Measurements from ENCODE around the gene CELA1.

Gene CELA1

DNA sequence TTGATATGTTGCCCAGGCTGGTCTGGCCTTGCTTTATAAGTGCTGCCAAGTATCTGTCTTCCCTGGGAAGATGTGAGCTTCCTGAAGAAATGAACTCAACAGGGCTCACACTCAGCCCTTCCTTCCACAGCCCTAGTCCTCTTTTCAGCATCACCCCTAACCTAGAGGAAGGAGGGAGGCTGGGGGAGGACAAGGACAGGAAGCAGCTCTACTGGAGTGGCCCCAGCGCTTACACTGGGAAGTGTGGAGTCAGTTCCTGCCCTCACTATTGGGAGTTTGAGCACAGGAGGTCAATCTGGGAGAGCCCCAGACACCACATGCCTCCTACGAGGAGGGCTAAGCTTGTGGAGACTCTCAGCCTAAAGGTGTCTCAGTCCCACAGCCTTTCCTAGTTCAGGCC, 27.9 kb upstream of the CELA1 start:
- no peak for DNase-seq

DNA sequence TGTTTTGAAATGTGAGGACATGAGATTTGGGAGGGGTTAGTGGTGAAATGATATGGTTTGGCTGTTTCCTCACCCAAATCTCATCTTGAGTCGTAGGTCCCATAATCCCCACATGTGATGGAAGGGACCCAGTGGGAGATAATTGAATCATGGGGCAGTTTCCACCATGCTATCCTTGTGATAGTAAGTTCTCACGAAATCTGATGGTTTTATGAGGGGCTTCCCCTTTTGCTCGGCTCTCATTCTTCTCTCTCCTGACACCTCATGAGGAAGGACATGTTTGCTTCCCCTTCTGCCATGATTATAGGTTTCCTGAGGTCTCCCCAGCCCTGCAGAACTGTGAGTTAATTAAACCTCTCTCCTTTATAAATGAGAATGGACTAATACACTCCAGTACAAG, 26.7 kb upstream of the CELA1 start:
- DNase-seq: no peak

DNA sequence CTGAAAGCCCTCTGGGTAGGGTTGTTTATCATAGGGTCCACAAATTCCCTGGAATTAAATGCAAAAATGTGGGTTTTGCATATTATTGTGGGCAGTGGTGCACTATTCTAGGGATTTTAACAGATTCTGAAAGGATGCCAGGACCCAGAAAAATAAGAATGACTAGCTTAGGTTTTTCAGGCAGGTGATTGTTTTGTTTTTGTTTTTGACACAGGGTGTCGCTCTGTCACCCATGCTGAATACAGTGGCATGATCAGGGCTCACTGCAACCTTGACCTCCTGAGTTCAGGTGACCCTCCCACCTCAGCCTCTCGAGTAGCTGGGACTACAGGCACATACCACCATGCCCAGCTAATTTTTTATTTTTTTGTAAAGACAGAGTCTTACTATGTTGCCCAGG, 25.5 kb upstream of the CELA1 start:
- no peak for DNase-seq

DNA sequence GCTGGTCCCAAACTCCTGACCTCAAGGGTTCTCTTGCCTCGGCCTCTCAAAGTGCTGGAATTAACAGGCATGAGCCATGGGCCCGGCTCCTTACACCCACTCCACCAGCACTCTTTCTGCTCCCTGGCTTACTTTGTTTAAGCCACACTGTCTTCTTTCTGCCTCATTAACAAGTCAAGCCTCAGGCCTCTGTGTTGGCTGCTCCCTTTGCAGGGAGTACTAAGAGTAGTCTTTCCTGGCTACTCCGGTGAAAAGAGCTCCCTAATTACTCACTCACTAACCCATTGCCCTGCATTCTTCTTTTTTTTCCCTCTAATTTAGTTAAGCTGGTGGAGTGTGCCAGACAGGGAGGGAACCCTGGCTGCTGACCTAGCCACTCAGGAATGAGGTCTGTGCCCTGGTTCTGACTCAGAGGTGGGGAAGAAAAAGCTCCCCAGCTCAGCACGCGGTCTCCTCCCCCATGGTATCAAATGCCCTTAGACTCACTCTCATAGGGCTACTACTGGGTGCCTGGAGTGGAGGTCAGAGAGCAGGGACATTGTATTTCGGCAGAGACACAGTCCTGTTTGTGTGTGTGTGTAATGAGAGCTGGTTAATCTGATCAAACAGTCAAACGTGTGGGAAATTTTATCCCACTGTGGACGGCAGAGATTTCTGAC, 24.9 kb upstream of the CELA1 start:
- peak; percentile 69 for DNase-seq

DNA sequence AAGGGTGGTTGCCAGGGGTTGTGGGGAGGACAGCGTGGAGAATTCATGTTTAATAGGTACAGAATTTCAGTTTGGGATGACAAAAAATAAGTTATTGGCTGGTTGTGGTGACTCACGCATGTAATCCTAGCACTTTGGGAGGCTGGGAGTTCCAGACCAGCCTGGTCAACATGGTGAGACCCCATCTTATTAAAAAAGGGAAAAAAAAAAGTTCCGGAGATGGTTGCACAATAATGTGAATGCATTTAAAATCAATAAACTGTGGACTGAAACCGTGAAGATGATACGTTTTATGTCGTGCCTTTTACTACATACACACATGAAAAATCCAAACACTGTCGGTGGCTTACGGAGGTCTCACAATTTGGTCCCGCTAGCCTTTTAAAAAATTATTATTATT, 24.2 kb upstream of the CELA1 start:
- no peak for DNase-seq

DNA sequence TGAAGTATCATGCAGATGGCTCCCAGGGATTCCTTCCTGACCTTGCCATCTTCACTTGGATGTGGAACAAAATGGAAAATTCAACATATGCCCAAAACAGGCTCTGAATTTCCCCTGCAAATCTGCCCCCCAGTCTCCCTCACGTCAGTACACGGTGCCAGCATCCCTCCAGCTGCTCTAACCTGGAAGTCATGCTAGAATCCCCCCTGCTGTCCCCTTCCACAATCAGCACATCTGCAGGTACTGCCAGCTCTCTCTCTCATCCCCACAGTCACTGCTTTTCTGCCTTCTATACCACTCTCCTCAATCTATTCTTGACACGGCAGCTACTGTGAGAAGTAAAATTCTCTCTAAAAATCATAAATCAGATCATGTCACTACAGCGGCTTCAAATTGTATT, 23.1 kb upstream of the CELA1 start:
- no peak for DNase-seq

DNA sequence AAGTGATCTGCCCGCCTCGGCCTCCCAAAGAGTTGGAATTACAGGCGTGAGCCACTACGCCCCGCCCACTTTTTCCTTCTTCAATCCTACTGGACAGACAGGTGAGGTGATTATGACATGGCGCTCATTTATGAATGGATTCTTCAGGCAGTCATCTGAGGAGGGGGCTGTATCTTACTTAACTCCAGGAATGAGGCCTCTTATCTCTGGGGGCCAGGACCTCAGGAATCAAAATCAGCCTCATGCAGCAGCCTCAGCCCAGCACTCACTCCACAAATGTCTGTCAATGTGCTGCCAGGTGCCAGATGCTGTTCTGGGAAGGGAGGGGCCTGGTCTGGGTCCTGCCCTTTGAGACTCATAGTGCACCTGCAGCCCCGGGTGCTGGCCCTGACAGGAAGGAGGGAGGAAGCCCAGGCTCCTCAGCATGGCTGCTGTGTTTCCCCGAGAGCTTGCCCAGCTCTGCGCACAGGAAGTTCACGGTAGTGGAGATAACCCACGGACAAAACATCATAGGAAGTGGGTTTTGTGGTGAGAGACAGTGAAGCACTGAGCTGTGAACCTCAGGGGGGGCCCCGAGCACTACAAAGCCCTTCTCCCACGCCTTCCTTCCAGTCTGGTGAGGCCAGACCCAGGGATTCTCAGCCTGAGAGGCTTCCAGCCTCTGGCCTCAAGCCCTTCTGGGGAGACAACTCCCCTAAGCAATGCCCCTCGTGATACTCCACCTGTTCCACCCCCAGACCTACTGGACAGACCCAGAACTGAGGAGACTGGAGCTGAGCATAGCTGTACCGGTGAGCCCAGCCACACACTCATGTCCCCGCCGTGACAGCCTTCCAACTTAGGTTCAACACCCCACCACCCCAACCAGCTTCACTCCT, 22.4 kb upstream of the CELA1 start:
- DNase-seq: no peak

DNA sequence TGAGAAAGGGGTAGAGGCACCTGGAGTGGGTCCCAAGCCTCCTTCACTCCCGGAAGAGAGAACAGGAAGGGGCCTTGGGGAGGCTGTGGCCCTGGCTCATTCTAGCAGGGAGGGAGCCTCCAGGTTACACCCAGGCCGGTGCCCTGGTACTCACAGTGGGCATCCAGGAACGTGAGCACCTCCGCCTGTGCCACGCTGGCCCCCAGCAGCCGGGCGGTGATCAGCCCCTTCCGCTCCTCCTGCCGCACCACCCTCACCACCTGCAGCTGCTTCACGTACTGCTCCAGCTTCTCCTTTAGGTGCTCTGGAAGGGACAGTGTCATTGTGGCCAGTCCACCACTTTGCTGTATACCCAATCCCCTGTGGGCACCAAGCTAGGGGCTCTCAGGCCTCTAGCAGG, 18.8 kb upstream of the CELA1 start:
- no peak for DNase-seq

DNA sequence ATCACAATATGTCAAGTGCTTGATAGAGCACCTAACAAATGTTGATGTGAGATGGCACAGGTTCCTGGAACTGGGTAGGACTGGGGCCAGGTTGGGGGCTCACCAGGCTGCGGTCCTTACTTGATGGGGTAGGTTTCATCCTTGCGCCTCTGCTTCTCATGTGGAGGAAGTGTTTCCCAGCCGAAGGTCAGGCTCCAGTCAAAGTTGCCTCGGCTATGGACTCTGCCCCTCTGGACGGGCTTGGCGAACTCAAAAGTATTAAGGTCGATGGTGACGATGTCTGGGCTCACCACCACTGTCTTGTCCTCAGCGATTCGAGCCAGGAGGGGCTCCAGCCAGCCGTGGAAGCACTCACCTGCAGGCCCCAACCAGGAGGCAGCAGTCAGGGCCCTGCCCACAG, 17.5 kb upstream of the CELA1 start:
- DNase-seq: no peak

DNA sequence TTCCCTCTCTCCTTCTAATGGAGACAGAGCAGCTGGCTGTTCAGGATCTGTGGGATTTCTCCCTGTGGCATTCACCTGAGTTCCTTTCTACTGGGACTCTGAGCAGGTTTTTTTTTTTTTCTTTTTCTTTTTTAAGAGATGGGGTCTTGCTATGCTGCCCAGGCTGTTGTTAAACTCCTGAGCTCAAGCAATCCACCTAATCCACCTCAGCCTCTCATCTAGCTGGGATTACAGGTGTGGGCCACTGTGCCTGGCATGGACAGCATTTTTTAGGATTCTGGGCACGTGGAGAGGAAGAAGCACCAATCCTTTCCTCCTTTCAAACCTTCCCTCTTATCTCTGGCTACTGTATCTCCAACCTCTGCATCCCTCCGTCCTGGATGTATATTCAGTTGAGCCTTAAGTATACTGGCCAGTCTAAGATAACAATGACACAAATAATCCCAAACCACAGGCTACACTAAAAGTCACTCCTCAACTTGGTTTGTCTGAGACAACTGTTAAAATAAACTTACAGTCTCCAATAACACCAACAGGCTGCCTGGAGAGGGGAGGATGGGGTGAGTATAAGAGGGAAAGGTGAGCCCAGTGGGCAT, 16.4 kb upstream of the CELA1 start:
- no peak for DNase-seq

DNA sequence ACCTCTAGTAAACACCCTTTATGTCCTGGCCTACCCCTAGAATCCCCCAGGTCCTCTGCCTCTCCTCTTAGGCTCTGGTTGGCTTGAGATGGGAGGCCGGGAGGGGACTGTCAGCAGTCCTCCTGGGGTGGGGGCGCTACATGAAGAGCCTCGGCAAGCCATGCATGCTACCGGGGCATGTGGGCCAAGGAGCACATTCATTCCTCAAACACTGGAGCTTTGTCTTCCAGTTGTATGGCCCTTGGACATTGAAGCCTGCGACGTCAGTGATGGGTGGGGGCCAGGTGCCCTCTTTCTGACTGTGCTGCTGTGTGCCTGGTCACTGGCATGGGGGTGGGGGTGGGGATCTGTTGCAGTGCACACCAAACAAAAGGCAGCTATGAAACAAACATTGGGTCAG, 15.8 kb upstream of the CELA1 start:
- no peak for DNase-seq

DNA sequence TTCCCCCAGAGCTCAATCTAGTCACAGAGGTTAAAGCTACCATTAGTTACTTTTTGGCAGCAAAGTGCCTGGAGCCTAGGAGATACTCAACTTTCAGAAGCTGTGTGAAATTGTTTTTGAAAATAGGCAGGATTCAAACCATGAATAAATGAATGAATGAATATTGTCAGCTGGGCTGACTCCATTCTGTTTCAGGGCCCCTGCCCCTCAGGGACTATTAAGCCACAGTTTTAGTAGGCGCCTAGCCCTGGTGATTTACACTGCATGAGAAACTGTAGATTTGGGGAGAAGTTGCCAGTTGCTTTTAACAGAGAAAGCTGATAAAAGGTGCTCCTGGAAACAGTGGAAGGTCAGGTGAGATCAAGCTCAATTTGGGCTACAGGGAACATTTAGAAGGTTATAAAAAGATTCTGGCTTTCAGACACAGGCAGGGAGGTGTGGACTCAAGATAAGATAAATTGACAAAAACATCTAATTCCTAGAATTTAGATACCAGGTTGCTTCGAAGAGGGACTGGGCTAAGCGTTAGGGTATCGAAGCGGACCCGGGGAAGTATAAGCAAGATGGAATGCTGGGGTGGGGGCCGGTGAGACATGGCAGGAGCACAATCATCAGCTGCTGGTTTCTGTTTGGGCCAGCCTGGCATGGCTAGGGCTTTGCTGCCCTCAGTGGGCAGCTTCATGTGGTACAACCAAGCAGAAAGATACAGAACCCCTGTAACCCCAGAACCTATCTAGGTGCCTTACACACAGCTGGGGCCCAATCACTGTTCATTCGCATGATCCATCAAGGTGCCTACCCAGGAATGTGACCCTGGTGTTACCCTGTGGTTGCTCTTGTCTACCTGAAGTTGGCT, 14.9 kb upstream of the CELA1 start:
- DNase-seq: no peak

DNA sequence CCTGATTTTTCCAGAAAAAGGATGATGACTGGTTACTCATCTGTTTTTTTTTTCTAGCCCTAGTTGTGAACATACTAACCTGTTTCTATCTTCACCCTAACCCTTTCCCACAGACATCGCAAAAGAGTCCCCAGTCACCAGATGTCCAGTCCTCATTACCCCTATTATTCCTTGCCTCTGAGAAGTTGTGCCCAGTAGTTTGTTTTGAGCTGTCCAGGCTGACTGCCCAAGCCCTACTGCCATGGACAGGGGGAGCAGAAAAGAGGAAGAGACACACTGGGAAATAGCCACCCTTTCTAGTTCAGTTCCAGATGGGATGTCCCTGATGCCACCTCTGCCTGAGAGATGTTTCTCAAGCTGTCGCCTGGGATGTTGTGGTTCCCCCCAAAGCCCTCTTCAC, 13.8 kb upstream of the CELA1 start:
- no peak for DNase-seq

DNA sequence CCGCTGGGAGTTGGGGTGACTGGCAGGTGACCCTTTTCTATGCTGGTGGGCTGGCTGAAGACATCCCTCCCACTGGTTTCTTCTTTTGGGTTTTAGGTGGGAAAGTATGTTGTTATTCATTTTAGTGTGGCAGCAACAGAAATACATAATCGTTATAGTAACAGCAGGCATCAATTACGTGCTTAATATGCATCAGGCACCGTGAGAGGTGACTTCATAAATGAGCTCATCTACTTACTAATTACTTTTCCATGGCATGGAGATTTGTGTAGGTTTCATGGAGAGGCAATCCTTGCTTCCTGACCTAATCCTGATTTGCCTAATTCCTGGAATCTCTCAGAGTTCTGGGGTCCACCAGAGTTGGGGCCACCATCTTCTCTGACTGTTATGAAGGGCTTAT, 13.4 kb upstream of the CELA1 start:
- no peak for DNase-seq

DNA sequence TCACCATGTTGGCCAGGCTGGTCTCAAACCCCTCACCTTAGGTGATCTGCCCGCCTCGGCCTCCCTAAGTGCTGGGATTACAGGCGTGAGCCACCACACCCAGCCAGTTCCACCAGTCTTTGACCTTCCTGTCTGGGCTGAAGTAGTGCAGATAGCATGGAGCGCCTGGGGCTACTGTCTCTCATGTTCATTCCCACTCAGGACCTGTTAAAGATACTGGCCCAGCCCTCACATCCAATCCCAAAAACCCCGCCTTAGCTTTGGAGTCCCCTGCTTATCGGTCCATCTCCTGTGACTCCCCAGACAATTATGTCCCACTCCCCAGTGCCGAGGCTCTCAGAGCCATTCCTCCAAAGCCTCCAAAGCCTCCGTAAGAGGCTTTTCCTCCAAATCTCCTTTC, 12.0 kb upstream of the CELA1 start:
- no peak for DNase-seq

DNA sequence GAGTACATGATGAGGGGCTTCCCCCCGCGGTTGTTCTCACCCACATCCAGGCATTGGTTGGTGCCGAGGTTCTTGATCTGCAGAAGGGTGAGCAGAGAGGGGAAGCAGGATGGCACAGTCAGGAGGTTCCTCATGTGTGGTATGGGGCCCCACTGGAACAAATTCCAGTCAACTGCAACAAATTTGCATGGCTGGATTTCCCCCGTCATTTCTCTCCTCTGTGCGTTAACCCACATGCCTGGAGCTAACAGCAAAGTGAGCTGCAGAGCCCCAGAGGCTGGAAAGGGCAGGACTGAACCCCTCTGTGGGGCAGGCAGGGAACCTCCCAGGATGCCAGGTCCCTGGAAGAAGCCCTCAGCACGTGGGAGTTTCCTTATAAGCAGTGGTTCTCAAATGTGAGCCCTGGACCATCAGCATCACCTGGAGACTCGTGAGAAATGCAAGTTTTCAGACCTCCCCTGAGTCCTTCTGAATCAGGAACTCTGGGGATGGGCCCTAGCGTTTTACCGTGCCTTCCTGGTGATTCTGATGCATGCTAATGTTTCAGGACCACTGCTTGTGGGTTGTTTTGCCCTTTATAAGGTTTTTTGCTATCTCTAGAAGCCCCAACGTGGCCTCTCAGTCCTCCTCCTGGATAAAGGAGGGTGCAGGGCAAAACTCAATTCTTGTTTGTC, 11.0 kb upstream of the CELA1 start:
- DNase-seq: no peak

DNA sequence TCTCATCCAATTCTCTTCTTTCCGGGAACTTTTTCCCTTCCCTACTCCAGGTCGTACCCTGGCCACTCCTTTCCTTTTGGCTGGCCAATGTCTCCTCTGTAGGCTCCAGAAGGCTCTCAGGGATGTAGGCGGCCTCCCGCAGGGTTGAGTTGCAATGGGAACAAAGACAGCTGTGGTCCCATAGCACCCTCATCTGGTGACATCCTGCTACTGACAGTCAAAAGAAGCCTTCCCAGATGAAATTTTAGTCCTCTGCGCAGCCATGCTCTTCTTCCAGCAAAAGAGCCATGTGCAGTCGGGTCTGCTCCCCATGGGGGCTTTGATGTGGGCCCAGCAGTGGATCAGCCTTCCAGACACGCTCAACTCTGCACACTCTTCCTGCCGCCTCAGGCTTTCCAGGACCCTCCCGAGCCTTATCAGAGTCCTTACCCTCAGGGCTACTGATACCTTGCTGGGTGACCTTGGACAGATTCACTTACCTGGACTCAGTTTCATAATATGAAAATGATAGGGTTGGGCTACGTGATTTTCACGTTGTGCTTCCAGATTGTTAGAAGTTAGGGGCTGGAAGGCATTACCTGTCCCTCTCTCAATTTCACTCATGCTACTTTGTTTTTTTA, 5.5 kb upstream of the CELA1 start:
- no peak for DNase-seq

DNA sequence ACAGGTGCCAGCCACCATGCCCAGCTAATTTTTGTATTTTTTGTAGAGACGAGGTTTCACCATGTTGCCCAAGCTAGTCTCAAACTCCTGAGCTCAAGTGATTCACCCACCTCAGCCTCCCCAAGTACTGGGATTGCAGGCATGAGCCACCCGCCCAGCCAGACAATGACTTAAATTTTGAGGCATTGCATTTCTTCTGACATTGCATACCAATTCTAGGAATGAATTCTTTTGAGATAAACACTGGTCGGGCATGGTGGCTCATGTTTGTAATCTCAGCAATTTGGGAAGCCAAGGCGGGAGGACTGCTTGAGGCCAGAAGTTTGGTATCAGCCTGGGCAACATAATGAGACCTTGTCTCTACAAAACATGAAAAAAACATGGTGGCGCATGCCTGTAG, 2.5 kb upstream of the CELA1 start:
- DNase-seq: no peak

DNA sequence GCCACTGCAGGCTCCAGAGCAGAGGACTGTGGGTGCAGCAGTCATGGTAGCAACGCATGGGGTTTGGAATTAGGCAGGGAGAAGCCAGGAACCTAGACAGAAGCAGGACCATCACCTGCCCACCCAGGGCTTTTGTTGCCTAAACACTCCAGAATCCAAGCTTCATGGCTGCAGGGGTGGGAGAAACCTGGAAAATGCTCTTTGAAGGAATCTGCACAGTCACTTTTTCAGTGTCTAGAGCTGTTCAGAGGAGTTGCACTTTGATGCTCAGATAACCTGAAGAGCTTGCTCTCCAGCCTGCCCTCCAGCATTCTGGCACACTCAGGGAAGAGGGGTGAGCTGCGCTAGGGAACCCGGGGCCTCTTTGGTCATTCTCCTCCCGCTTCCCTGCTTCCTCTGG, 1.6 kb upstream of the CELA1 start:
- DNase-seq: no peak

DNA sequence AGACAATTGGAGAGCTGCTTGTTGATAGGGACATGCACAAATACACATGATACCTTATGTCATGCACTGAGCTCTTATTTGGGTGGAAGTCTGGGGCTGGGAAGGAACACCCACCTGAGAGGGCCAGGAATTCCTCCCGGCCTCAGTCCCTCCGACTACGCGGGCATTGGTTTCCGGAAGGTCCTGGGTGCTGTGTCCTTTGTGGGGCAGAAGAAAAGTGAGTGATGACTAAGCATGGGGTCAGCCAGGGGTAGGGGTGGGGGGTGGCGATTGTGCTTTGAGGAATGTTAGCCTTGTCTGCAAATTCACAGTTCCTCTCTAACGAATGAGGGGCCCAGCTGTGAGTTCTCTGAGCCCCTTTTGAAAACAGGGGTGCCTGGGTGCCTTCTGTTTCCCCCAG, 798 bp downstream of the CELA1 start:
- DNase-seq: no peak

DNA sequence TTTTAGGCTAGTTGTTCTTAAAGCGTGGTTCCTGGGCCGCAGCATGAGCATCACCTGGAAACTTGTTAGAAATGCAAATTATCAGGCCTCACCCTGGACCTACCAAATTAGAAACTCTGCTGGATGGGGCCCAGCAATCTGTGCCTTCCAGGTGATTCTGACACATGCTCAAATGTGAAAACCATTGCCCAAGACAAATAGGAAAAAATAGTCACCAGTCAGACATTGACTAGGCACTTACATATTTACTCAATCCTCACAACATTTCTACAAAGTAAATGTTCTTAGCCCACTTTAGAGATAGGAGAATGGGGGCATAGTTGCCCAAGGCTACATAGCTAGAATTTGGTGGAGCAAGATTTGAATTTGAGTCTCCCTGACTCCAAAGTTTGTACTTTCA, 3.3 kb downstream of the CELA1 start:
- DNase-seq: no peak

DNA sequence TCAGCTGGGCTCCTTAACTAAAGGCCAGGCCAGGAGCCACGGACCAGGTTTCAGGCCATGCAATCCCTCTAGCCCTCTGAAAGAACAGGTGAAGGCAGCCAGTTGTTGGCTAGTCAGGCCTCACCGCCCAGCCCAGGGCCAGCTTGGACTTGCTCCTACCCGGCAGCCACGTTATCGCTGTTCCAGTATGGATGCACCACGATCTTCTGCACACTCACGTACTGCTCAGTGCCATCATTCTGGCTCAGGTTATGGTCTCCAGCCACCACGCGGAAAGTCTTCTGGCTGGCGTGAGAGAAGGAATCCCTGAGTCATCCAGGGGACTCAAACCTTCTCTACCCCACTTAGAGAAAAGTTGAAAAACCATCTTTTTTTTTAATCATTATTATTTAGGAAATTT, 4.1 kb downstream of the CELA1 start:
- no peak for DNase-seq

Data from left hindlimb (tissue), 1 donor.